ENCODE measurements around the gene SULF2. TPM values are rescaled to one million over a fixed set of nuclear protein-coding genes. Genes with fewer than 3 reads are reported as not detected.

The SULF2 gene
- total and polyA plus RNA-seq, 3 donors from 2014 or later = 61.5 to 117 (median 95.6) TPM

DNA sequence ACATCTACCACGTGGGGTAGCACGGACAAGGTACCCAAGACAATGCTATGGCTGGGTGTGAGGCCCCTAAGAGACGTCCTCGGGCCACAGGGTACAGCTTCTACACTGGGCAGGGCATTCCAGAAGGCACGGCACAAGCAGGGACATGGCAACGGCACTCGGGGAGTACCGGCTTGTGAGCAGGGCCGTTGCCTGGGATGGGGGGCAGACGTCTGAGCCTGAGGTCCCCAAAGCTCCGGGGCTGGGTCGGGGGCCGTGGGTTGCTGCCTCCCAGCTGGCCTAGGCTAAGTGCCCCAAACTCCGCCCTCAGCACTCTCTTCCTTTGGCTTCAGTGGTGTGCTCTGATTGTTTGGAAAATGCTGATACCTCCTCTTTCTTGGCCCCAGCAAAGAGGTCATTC lies 110.6 kb downstream of the SULF2 start:
- WGBS, 2 donors = 85 to 86% methylated on average over 14 of the region's 14 CpGs
- TF ChIP-seq POLR2A (IDR thresholded peaks at IDR 0.05) = no peak
- TF ChIP-seq, protein P1, sequence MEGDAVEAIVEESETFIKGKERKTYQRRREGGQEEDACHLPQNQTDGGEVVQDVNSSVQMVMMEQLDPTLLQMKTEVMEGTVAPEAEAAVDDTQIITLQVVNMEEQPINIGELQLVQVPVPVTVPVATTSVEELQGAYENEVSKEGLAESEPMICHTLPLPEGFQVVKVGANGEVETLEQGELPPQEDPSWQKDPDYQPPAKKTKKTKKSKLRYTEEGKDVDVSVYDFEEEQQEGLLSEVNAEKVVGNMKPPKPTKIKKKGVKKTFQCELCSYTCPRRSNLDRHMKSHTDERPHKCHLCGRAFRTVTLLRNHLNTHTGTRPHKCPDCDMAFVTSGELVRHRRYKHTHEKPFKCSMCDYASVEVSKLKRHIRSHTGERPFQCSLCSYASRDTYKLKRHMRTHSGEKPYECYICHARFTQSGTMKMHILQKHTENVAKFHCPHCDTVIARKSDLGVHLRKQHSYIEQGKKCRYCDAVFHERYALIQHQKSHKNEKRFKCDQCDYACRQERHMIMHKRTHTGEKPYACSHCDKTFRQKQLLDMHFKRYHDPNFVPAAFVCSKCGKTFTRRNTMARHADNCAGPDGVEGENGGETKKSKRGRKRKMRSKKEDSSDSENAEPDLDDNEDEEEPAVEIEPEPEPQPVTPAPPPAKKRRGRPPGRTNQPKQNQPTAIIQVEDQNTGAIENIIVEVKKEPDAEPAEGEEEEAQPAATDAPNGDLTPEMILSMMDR (IDR thresholded peaks at IDR 0.05) = no peak
- intact Hi-C loops (cut with DNase I; ENCODE audit: low total_unique reads) = no loop called here

DNA sequence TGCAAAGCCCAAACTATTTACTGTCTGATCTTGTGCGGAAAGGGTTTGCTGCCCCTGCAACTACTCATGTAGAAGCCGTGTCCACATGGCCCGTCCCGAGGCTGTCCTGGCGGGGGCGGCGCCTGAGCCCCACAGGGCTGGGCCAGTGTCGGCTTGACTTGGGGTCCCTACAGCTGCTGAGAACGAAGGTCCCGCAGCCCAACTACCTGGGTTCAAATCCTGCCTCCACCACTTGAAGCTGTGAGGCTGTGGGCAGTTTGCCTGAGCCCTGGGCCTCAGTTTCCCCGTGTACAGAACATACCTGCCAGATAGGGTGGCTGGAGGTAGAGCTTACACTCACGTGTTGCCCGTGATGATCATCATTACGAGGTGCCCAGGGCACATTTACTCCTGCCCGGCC lies 111.1 kb downstream of the SULF2 start:
- WGBS, 2 donors = 93 to 95% methylated on average over 10 to 15 of the region's 15 CpGs
- no peak overlapping the region for H3K27ac ChIP-seq

More for the DNA sequence above, 110.6 kb downstream of the SULF2 start:
- Histone ChIP-seq H3K36me3 (ENCODE audit: low read depth, missing control alignments) (no peaks in the 10 kb centered on the region), H3K27ac (no peak overlapping the region), H3K4me1 (no peaks in the 10 kb centered on the region), H3K9me3 (no peaks in the 10 kb centered on the region), H3K4me3 (no peak overlapping the region), H3K27me3 (no peaks in the 10 kb centered on the region)
- no peak for DNase-seq

DNA sequence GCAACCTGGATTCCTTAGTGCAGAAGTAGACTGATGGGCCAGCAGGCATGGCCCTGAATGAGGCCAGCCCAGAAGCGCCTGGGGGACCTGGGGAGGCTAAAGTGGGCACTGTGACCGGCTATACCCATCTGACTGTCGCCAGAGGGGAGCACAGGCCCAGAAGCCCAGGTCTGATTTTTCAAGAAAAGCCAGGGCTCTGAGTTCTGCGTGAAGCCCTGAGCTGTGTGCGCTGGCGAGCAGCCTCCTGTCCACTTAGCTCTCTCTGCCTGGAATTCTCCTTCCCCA lies 111.7 kb downstream of the SULF2 start:
- Histone ChIP-seq H3K36me3 (ENCODE audit: low read depth, missing control alignments) (no peaks in the 10 kb centered on the region), H3K27ac (no peak overlapping the region), H3K9me3 (no peaks in the 10 kb centered on the region), H3K27me3 (no peaks in the 10 kb centered on the region), H3K4me1 (no peaks in the 10 kb centered on the region), H3K4me3 (no peak overlapping the region)
- TF ChIP-seq POLR2A (IDR thresholded peaks at IDR 0.05) = no peak
- TF ChIP-seq, protein P1 (IDR thresholded peaks at IDR 0.05) = no peak
- DNase-seq = no peak
- intact Hi-C loops (cut with DNase I; ENCODE audit: low total_unique reads) = no loop called here
- WGBS, 2 donors = 98 to 99% methylated on average over 6 of the region's 6 CpGs

More for the DNA sequence above, 111.1 kb downstream of the SULF2 start:
- intact Hi-C loops (cut with DNase I; ENCODE audit: low total_unique reads) = no loop called here
- H3K4me1 ChIP-seq = no peaks in the 10 kb centered on the region
- H3K9me3 ChIP-seq = no peaks in the 10 kb centered on the region
- H3K36me3 ChIP-seq (ENCODE audit: low read depth, missing control alignments) = no peaks in the 10 kb centered on the region
- DNase-seq = no peak
- no peaks in the 10 kb centered on the region for H3K27me3 ChIP-seq
- TF ChIP-seq POLR2A (IDR thresholded peaks at IDR 0.05) = no peak
- TF ChIP-seq, protein P1 (IDR thresholded peaks at IDR 0.05) = no peak
- no peak overlapping the region for H3K4me3 ChIP-seq

DNA sequence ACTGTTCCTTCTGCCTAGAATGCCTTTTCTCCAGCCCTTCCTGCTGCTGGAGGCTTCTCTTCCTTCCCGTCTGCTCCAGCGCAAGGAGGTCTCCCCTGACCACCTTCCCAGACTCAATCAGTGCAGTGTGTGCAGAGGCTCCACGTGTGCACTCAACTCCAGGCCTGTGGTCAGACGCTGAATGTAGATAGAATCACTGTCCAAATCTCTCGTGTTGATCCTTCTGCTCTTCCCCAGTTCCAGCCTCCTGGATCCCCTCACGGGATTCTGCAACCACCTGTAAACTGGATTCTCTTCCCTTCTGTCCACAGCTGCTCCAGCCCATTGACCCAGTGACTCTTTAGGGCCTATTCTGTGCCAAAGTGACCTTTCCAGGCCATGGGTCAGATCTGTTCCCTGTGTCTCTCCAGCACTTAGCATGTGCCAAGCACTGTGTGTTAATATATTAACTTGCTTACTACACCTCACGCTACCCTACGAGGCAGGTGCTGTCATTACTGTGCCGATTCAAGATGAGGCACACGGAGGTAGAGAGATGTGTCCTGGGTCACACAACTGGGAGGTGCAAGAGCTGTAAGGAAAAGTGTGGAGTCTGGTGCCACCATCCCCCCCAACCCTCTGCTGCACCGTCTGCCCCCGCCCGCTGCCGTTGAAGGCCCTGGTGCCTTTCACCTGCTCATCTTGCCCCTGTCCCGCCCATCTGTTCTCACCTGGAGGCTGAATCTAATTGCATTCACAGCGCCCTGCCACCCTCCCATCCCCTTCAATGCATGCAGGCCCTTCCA lies 112.2 kb downstream of the SULF2 start:
- Histone ChIP-seq H3K4me1 (no peaks in the 10 kb centered on the region), H3K36me3 (ENCODE audit: low read depth, missing control alignments) (no peaks in the 10 kb centered on the region), H3K9me3 (no peaks in the 10 kb centered on the region), H3K4me3 (no peak overlapping the region), H3K27me3 (no peaks in the 10 kb centered on the region), H3K27ac (no peak overlapping the region)
- DNase-seq = no peak
- intact Hi-C loops (cut with DNase I; ENCODE audit: low total_unique reads) = no loop called here
- TF ChIP-seq POLR2A (IDR thresholded peaks at IDR 0.05) = no peak
- TF ChIP-seq, protein P1 (IDR thresholded peaks at IDR 0.05) = no peak
- 95 to 96% methylated on average over 16 of the region's 16 CpGs for WGBS, 2 donors

DNA sequence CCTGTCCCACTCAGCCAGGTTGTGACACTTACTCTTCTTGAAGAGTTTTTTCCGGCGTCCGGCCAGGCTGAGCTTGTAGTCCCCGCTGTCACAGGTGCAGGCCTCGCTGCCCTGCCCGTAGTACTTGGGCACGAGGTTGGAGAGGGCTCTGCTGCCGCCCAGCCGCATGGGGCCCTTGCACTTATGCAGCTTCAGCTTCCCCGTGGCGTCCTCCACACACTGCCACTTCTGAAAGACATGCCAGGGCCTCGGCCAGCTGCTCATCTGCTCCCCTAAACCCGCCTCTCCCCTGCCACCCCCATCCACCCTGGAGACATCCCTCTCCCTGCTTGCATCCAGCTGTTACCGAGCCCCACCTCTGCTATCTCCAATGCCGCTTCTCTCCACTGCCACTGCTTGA lies 113.1 kb downstream of the SULF2 start:
- Histone ChIP-seq H3K27me3 (no peaks in the 10 kb centered on the region), H3K4me3 (no peak overlapping the region), H3K36me3 (ENCODE audit: low read depth, missing control alignments) (no peaks in the 10 kb centered on the region), H3K4me1 (no peaks in the 10 kb centered on the region), H3K27ac (no peak overlapping the region), H3K9me3 (no peaks in the 10 kb centered on the region)
- TF ChIP-seq, protein P1 (IDR thresholded peaks at IDR 0.05) = no peak
- TF ChIP-seq POLR2A (IDR thresholded peaks at IDR 0.05) = no peak
- 97% methylated on average over 15 of the region's 15 CpGs for WGBS, 2 donors
- intact Hi-C loops (cut with DNase I; ENCODE audit: low total_unique reads) = no loop called here
- DNase-seq = no peak

Measured in testis (tissue), 3 donors.